ENCODE measurements around the gene DSTN. TPM values are rescaled to one million over a fixed set of nuclear protein-coding genes. Genes with fewer than 3 reads are reported as not detected.

Gene DSTN
- polyA plus RNA-seq, 1 experiment: 295 TPM

GRCh38 chr20:17536944-17537444 lies 32.9 kb upstream of the DSTN start:
- no peak for DNase-seq (ENCODE audit: low read depth)
- no peaks in the 10 kb centered on the region for H3K27me3 ChIP-seq (ENCODE audit: control insufficient read depth, insufficient read depth, low read length)
- TF ChIP-seq CTCF (IDR thresholded peaks at IDR 0.05; ENCODE audit: insufficient read depth, low read depth, low read length): peak; percentile 91
- H3K36me3 ChIP-seq (ENCODE audit: control insufficient read depth, insufficient read depth, low read length): no peaks in the 10 kb centered on the region
- no peak overlapping the region for H3K4me3 ChIP-seq (ENCODE audit: low read depth, low read length)
- POLR2A ChIA-PET: no interaction called here
- CTCF ChIA-PET: interaction anchor here (0.6 to 2.4 kb wide), 28 partner anchors 10 to 442 kb away, joined by 3 to 17 read pairs (median 5); partner anchors contain the start of gene DSTN

- TF ChIP-seq CTCF (IDR thresholded peaks at IDR 0.05; ENCODE audit: insufficient read depth, low read depth, low read length): no peak
These were observed 31.9 kb upstream of the DSTN start for GRCh38 chr20:17537959-17538358.

GRCh38 chr20:17538517-17539170 lies 31.2 kb upstream of the DSTN start:
- DNase-seq (ENCODE audit: low read depth): no peak
- Histone ChIP-seq H3K4me3 (ENCODE audit: low read depth, low read length) (no peak overlapping the region), H3K27me3 (ENCODE audit: control insufficient read depth, insufficient read depth, low read length) (no peaks in the 10 kb centered on the region), H3K36me3 (ENCODE audit: control insufficient read depth, insufficient read depth, low read length) (no peaks in the 10 kb centered on the region)
- ChIA-PET POLR2A (no interaction called here), CTCF (interaction anchor here (1.6 to 2.8 kb wide), 2 partner anchors 80 to 400 kb away, joined by 6 to 8 read pairs; no protein-coding TSS in a partner anchor)
- no peak for TF ChIP-seq CTCF (IDR thresholded peaks at IDR 0.05; ENCODE audit: insufficient read depth, low read depth, low read length)

More at GRCh38 chr20:17537959-17538358, 31.9 kb upstream of the DSTN start:
- CTCF ChIA-PET: interaction anchor here (2.2 kb wide), 1 partner anchor 91 kb away, joined by 6 read pairs; no protein-coding TSS in a partner anchor
- Histone ChIP-seq H3K36me3 (ENCODE audit: control insufficient read depth, insufficient read depth, low read length) (no peaks in the 10 kb centered on the region), H3K27me3 (ENCODE audit: control insufficient read depth, insufficient read depth, low read length) (no peaks in the 10 kb centered on the region), H3K4me3 (ENCODE audit: low read depth, low read length) (no peak overlapping the region)
- POLR2A ChIA-PET: no interaction called here
- no peak for DNase-seq (ENCODE audit: low read depth)

- ChIA-PET CTCF (interaction anchor here (0.8 to 6.0 kb wide), 9 partner anchors 16 to 454 kb away, joined by 3 to 35 read pairs (median 5); partner anchors contain the start of gene DSTN), POLR2A (interaction anchor here (0.7 kb wide), 1 partner anchor 332 kb away, joined by 12 read pairs; no protein-coding TSS in a partner anchor)
- no peaks in the 10 kb centered on the region for H3K27me3 ChIP-seq (ENCODE audit: control insufficient read depth, insufficient read depth, low read length)
- TF ChIP-seq CTCF (IDR thresholded peaks at IDR 0.05; ENCODE audit: insufficient read depth, low read depth, low read length): no peak
- no peak overlapping the region for H3K4me3 ChIP-seq (ENCODE audit: low read depth, low read length)
- DNase-seq (ENCODE audit: low read depth): no peak
- H3K36me3 ChIP-seq (ENCODE audit: control insufficient read depth, insufficient read depth, low read length): no peaks in the 10 kb centered on the region
These were observed 28.3 kb upstream of the DSTN start for GRCh38 chr20:17541596-17541995.

- H3K27me3 ChIP-seq (ENCODE audit: control insufficient read depth, insufficient read depth, low read length): no peaks in the 10 kb centered on the region
- CTCF ChIA-PET: interaction anchor here (1.4 to 6.0 kb wide), 7 partner anchors 11 to 68 kb away, joined by 3 to 35 read pairs (median 5); partner anchors contain the start of genes BFSP1 and DSTN
- no peak for DNase-seq (ENCODE audit: low read depth)
- POLR2A ChIA-PET: interaction anchor here (0.7 to 2.3 kb wide), 2 partner anchors 28 to 332 kb away, joined by 12 to 13 read pairs; partner anchors contain the start of gene DSTN
- H3K4me3 ChIP-seq (ENCODE audit: low read depth, low read length): no peak overlapping the region
- TF ChIP-seq CTCF (IDR thresholded peaks at IDR 0.05; ENCODE audit: insufficient read depth, low read depth, low read length): no peak
- H3K36me3 ChIP-seq (ENCODE audit: control insufficient read depth, insufficient read depth, low read length): no peaks in the 10 kb centered on the region
These were observed 27.9 kb upstream of the DSTN start for GRCh38 chr20:17541996-17542395.
